Measurements from ENCODE around the gene MED13L.

DNA sequence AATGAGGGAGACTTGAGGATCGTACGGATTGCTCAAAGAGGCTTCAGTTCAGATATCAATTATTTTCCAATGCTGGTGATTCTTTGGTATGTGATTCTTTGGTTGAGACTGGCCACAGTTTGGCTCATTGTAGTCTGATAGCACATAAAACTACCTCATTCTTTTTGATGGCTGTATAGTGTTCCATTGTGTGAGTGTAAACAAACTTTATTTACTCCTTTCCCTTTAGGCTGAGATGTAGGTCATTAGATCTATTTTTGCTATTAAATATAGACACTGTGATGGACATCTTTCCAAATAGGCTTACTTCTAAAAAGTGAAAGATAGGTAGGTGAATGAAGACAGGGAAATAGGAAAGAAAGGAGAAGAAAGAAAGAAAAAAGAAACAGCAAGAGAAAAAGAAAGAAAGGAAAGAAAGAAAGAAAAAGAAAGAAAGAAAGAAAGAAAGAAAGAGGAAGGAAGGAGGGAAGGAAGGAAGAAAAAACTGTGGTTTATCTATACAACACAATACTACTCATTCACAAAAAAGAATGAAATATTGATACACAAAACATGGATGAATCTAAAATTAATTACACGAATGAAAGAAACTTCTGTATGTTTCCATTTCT is 19.8 kb upstream of the MED13L start:
- TF ChIP-seq EZH2 (IDR thresholded peaks at IDR 0.05; ENCODE audit: insufficient read depth, poor library complexity, severe bottlenecking) (no peak), EZH2phosphoT487 (IDR thresholded peaks at IDR 0.05; ENCODE audit: insufficient read depth, low read depth) (no peak)
